ENCODE data around the gene OR6P1.

OR6P1 gene

DNA sequence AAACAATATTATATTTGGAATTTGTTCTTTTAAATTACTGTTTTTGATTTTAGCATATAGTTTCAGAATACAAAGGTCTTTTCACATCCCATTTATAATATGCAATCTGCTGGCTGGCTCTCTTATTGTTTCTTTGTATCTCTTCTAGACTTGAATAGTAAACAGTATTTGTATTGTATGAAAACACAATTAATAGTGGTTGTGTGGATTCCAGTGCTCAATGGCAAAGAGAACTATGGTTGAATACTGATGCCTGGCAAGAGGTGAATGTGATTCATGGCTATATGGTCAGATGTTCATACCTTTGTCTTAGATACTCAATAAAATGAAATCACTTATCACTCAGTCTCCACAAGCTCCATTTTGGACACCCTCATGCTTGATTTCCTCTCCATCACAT is 53.4 kb downstream of the OR6P1 start:
- DNase-seq (ENCODE audit: low read depth, low spot score) = no peak
